H9 (cell line): ENCODE measurements around the gene DYRK1A. TPM values are rescaled to one million over a fixed set of nuclear protein-coding genes. Genes with fewer than 3 reads are reported as not detected.

ENCODE experiments used
- DNase-seq: peaks from one replicate; pipeline ENCODE4 v3.0.0-alpha.2; 2017
- H2AFZ ChIP-seq: one replicate; pipeline ENCODE4 v1.6.1; 2013; ENCODE audit warnings: mild to moderate bottlenecking, low read length, control low read depth, moderate library complexity
- H2AK5ac ChIP-seq: 2 replicates; pipeline ENCODE4 v1.6.1; 2013; ENCODE audit warnings: low read length, control low read depth, mixed read lengths; ENCODE audit not compliant: insufficient read length
- H2BK120ac ChIP-seq: one replicate; pipeline ENCODE4 v1.6.1; 2013; ENCODE audit warnings: low read depth, mild to moderate bottlenecking, low read length, control low read depth, inconsistent platforms; ENCODE audit not compliant: poor library complexity, severe bottlenecking
- H2BK12ac ChIP-seq: 2 replicates; pipeline ENCODE4 v1.6.1; 2013; ENCODE audit warnings: low read length, control low read depth, mixed read lengths, low read depth; ENCODE audit not compliant: insufficient read length
- H2BK15ac ChIP-seq: 2 replicates; pipeline ENCODE4 v1.6.1; 2013; ENCODE audit warnings: low read depth, low read length, control low read depth
- H2BK20ac ChIP-seq: one replicate; pipeline ENCODE4 v1.6.1; 2013; ENCODE audit warnings: low read depth, mild to moderate bottlenecking, low read length, control low read depth, inconsistent platforms; ENCODE audit not compliant: poor library complexity, severe bottlenecking
- H2BK5ac ChIP-seq: 2 replicates; pipeline ENCODE4 v1.6.1; 2013; ENCODE audit warnings: low read length, control low read depth, mixed read lengths; ENCODE audit not compliant: insufficient read length
- H3K14ac ChIP-seq: 2 replicates; pipeline ENCODE4 v1.6.1; 2013; ENCODE audit warnings: low read length, control low read depth; ENCODE audit not compliant: insufficient read depth
- H3K18ac ChIP-seq: 2 replicates; pipeline ENCODE4 v1.6.1; 2013; ENCODE audit warnings: low read depth, mild to moderate bottlenecking, mixed read lengths, low read length, control low read depth; ENCODE audit not compliant: insufficient read length
- H3K23ac ChIP-seq: 2 replicates; pipeline ENCODE4 v1.6.1; 2013; ENCODE audit warnings: low read length, control low read depth, mixed read lengths, low read depth; ENCODE audit not compliant: insufficient read length
- H3K23me2 ChIP-seq: 2 replicates; pipeline ENCODE4 v1.6.1; 2013; ENCODE audit warnings: low read depth, mild to moderate bottlenecking, mixed read lengths, low read length, control low read depth; ENCODE audit not compliant: insufficient read length, poor library complexity, severe bottlenecking
- H3K27ac ChIP-seq: 2 replicates; pipeline ENCODE4 v1.5.1; 2013; ENCODE audit warnings: low read length, control low read depth, mixed read lengths, low read depth; ENCODE audit not compliant: insufficient read length
- H3K27me3 ChIP-seq: 2 replicates; pipeline ENCODE4 v1.6.1; 2013; ENCODE audit warnings: low read length, control low read depth, inconsistent platforms; ENCODE audit not compliant: insufficient read depth
- H3K4ac ChIP-seq: 2 replicates; pipeline ENCODE4 v1.6.1; 2013; ENCODE audit warnings: low read depth, mild to moderate bottlenecking, control low read depth, inconsistent platforms, low read length, moderate library complexity
- H3K4me1 ChIP-seq: 2 replicates; pipeline ENCODE4 v1.6.1; 2013; ENCODE audit warnings: low read length, control low read depth, inconsistent platforms; ENCODE audit not compliant: insufficient read depth
- H3K4me2 ChIP-seq: 2 replicates; pipeline ENCODE4 v1.6.1; 2013; ENCODE audit warnings: low read length, control low read depth, mixed read lengths; ENCODE audit not compliant: insufficient read length, insufficient read depth
- H3K56ac ChIP-seq: 2 replicates; pipeline ENCODE4 v1.6.1; 2013; ENCODE audit warnings: low read depth, mild to moderate bottlenecking, mixed read lengths, low read length, control low read depth; ENCODE audit not compliant: insufficient read length
- H3K79me1 ChIP-seq: 2 replicates; pipeline ENCODE4 v1.6.1; 2013; ENCODE audit warnings: low read depth, mild to moderate bottlenecking, moderate library complexity, low read length, control low read depth, inconsistent platforms; ENCODE audit not compliant: insufficient read depth, poor library complexity, severe bottlenecking
- H3K79me2 ChIP-seq: 2 replicates; pipeline ENCODE4 v1.6.1; 2013; ENCODE audit warnings: low read length, control low read depth, inconsistent platforms; ENCODE audit not compliant: insufficient read depth
- H3K9ac ChIP-seq: 2 replicates; pipeline ENCODE4 v1.6.1; 2013; ENCODE audit warnings: low read length, control low read depth, mixed read lengths; ENCODE audit not compliant: insufficient read length; ENCODE audit errors: extremely low read depth
- H3K9me3 ChIP-seq: one replicate; pipeline ENCODE4 v1.6.1; 2013; ENCODE audit warnings: low read depth, low read length, inconsistent platforms; ENCODE audit not compliant: control insufficient read depth
- H3T11ph ChIP-seq: one replicate; pipeline ENCODE4 v1.6.1; 2013; ENCODE audit warnings: mild to moderate bottlenecking, low read length, control low read depth, inconsistent platforms
- H4K20me1 ChIP-seq: one replicate; pipeline ENCODE4 v1.6.1; 2013; ENCODE audit not compliant: control insufficient read depth, insufficient read length, insufficient read depth
- H4K5ac ChIP-seq: 2 replicates; pipeline ENCODE4 v1.6.1; 2013; ENCODE audit warnings: low read depth, mild to moderate bottlenecking, mixed read lengths, low read length, control low read depth; ENCODE audit not compliant: insufficient read length
- H4K8ac ChIP-seq: replicated peaks from 2 replicates; pipeline ENCODE4 v1.6.1; 2013; ENCODE audit warnings: low read length, control low read depth, mixed read lengths, low read depth; ENCODE audit not compliant: insufficient read length
- H4K91ac ChIP-seq: 2 replicates; pipeline ENCODE4 v1.6.1; 2013; ENCODE audit warnings: low read depth, mild to moderate bottlenecking, moderate library complexity, mixed read lengths, low read length, control low read depth; ENCODE audit not compliant: insufficient read length
- H3K27ac Mint-ChIP-seq, 3 experiments: 2 replicates in 2 of 3; 3 replicates in 1 of 3; pipeline ENCODE4 v1.8.0; 2020 to 2021; ENCODE audit warnings: mixed read lengths in 3 of 3, mild to moderate bottlenecking in 1 of 3, moderate library complexity in 1 of 3
- H3K27me3 Mint-ChIP-seq: 2 replicates; pipeline ENCODE4 v1.8.0; 2021; ENCODE audit warnings: low read depth, mild to moderate bottlenecking, moderate library complexity, mixed read lengths
- H3K36me3 Mint-ChIP-seq, 3 experiments: 2 replicates in 2 of 3; 3 replicates in 1 of 3; pipeline ENCODE4 v1.8.0; 2020 to 2021; ENCODE audit warnings: low read depth in 3 of 3, mixed read lengths in 3 of 3; ENCODE audit not compliant: insufficient read depth in 1 of 3
- H3K4me1 Mint-ChIP-seq, 2 experiments: 2 replicates each; pipeline ENCODE4 v1.8.0; 2020; ENCODE audit warnings: mixed read lengths in 2 of 2
- H3K4me3 Mint-ChIP-seq, 2 experiments: 2 replicates in 1 of 2; 3 replicates in 1 of 2; pipeline ENCODE4 v1.8.0; 2020 to 2021; ENCODE audit warnings: mild to moderate bottlenecking in 2 of 2, mixed read lengths in 2 of 2, moderate library complexity in 1 of 2
- H3K9me3 Mint-ChIP-seq, 2 experiments: 2 replicates in 1 of 2; 3 replicates in 1 of 2; pipeline ENCODE4 v1.8.0; 2020; ENCODE audit warnings: mild to moderate bottlenecking in 2 of 2, mixed read lengths in 2 of 2, moderate library complexity in 1 of 2
- WGBS: extraction: QIAGEN DNeasy Blood & Tissue Kit; methylation state at CpG from one replicate; pipeline ENCODE4 v1.1.7; 2013; ENCODE audit warnings: missing lambda C conversion rate, low lambda C conversion rate, mixed read lengths; ENCODE audit not compliant: insufficient read length; ENCODE audit errors: extremely low coverage; 5-methylcytosine and 5-hydroxymethylcytosine counted together
- total RNA-seq: library from RNA; stranded (reverse); gene quantifications from 2 replicates; pipeline ENCODE4 v1.2.1, GENCODE V29; 2021
- TF ChIP-seq, protein P1 (sequence below): fragments of 200-600 bp; sonication (generic); conservative IDR thresholded peaks from 3 replicates; pipeline ENCODE4 v1.8.0; 2021; ENCODE audit warnings: antibody characterized with exemption, mild to moderate bottlenecking

The DYRK1A gene
- total RNA-seq, 1 experiment from 2014 or later, result 73.6 TPM

DNA sequence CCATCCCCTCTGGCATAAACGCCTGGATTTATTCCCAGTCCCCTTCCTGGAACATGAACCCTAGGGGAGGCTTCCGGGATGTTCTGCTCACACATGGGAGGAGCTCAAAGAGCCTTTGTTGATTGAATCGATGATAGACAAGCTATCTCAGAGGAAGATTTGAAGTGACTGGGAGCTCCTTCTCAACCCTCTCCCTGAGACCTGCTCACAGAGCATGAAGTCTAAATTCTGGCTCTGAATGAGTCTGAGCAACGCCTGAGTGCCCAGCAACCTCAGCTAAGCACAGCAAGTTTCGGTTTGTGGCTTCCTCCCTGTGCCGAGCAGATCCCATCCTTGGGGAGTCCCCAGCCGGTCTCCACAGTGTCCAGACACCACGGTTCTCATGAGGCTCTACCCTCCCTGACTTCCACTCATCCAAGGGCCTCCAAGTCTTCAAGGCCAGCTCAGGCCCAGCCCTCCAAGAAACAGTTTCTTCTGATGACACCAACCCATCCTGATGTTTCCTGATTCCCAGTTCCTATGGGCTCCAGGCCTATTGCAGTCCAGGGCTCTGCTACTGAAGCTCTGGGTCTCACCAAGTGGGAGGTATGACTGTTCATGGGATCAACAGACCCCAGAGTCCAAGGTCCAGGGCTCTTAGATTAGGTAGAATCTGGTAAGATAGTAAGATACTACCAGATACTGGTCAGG is 190.8 kb downstream of the DYRK1A start:
- Mint-ChIP-seq H3K27me3 (peaks cover 3% of the 10 kb centered on the region), H3K27ac (no peak overlapping the region), H3K4me3 (no peak overlapping the region), H3K9me3 (no peaks in the 10 kb centered on the region; a peak in 1 of 5 replicates), H3K4me1 (no peaks in the 10 kb centered on the region; a peak in 1 of 4 replicates), H3K36me3 (no peaks in the 10 kb centered on the region; a peak in 1 of 7 replicates)
- no peak overlapping the region for H3K18ac ChIP-seq
- H3K9ac ChIP-seq, result no peak overlapping the region
- no peaks in the 10 kb centered on the region for H3K23me2 ChIP-seq
- no peak overlapping the region for H2BK20ac ChIP-seq
- H2BK5ac ChIP-seq, result no peak overlapping the region
- H3K14ac ChIP-seq, result no peak overlapping the region
- H2BK12ac ChIP-seq, result no peak overlapping the region
- DNase-seq, result no peak
- TF ChIP-seq, protein P1, sequence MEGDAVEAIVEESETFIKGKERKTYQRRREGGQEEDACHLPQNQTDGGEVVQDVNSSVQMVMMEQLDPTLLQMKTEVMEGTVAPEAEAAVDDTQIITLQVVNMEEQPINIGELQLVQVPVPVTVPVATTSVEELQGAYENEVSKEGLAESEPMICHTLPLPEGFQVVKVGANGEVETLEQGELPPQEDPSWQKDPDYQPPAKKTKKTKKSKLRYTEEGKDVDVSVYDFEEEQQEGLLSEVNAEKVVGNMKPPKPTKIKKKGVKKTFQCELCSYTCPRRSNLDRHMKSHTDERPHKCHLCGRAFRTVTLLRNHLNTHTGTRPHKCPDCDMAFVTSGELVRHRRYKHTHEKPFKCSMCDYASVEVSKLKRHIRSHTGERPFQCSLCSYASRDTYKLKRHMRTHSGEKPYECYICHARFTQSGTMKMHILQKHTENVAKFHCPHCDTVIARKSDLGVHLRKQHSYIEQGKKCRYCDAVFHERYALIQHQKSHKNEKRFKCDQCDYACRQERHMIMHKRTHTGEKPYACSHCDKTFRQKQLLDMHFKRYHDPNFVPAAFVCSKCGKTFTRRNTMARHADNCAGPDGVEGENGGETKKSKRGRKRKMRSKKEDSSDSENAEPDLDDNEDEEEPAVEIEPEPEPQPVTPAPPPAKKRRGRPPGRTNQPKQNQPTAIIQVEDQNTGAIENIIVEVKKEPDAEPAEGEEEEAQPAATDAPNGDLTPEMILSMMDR, result no peak
- H3K4ac ChIP-seq, result no peak overlapping the region
- H3K9me3 ChIP-seq, result no peaks in the 10 kb centered on the region
- H4K8ac ChIP-seq, result no peak overlapping the region
- H3K4me1 ChIP-seq, result no peaks in the 10 kb centered on the region
- H3K27ac ChIP-seq, result no peak overlapping the region
- WGBS, result no CpG with 5 or more reads among the region's 8 CpGs
- no peak overlapping the region for H3K56ac ChIP-seq
- H3K79me1 ChIP-seq, result no peaks in the 10 kb centered on the region
- no peaks in the 10 kb centered on the region for H3K27me3 ChIP-seq
- no peak overlapping the region for H3T11ph ChIP-seq
- no peak overlapping the region for H2BK120ac ChIP-seq
- H2AK5ac ChIP-seq, result no peak overlapping the region
- no peak overlapping the region for H2AFZ ChIP-seq
- no peak overlapping the region for H2BK15ac ChIP-seq
- H4K91ac ChIP-seq, result no peak overlapping the region
- no peak overlapping the region for H4K5ac ChIP-seq
- no peak overlapping the region for H3K23ac ChIP-seq
- H3K79me2 ChIP-seq, result no peaks in the 10 kb centered on the region
- H3K4me2 ChIP-seq, result no peak overlapping the region
- H4K20me1 ChIP-seq, result no peaks in the 10 kb centered on the region
